HepG2 (cell line): Measurements from ENCODE around the gene PIP4K2C. TPM values are rescaled to one million over a fixed set of nuclear protein-coding genes. Genes with fewer than 3 reads are reported as not detected.

Experiments used
- CREB1 ChIP-seq, 2 experiments: fragments of 450-650 bp in 1 of 2; IDR thresholded peaks; 2 replicates each; pipeline ENCODE4 v1.6.1; 2016 to 2017; ENCODE audit warnings: control low read depth in 1 of 2, mild to moderate bottlenecking in 1 of 2, missing compliant biosample characterization in 1 of 2, missing genetic modification characterization in 1 of 2
- DBP ChIP-seq: sonication (generic); formaldehyde crosslinking; IDR thresholded peaks from 2 replicates; pipeline ENCODE4 v1.4.0; 2020; ENCODE audit warnings: missing genetic modification reagents; ENCODE audit errors: not compliant biosample characterization
- EHMT2 ChIP-seq: fragments of 200-600 bp; sonication (generic); IDR thresholded peaks from 2 replicates; pipeline ENCODE4 v1.7.0; 2017; ENCODE audit warnings: antibody characterized with exemption, low read depth, low read length, borderline replicate concordance
- GTF3A ChIP-seq: sonication (generic); formaldehyde crosslinking; conservative IDR thresholded peaks from 2 replicates; pipeline ENCODE4 v1.4.0; 2020; ENCODE audit warnings: mild to moderate bottlenecking, missing genetic modification reagents
- IRF9 ChIP-seq: sonication (generic); formaldehyde crosslinking; IDR thresholded peaks from 2 replicates; pipeline ENCODE4 v1.8.0; 2022; ENCODE audit warnings: missing genetic modification reagents, mild to moderate bottlenecking, borderline replicate concordance
- NFIB ChIP-seq: sonication (generic); formaldehyde crosslinking; IDR thresholded peaks from 2 replicates; pipeline ENCODE4 v1.9.0; 2021; ENCODE audit warnings: missing genetic modification reagents, mild to moderate bottlenecking, borderline replicate concordance
- PLRG1 ChIP-seq: fragments of 450-650 bp; conservative IDR thresholded peaks from 2 replicates; pipeline ENCODE4 v1.6.1; 2016
- PRDM15 ChIP-seq: sonication (generic); formaldehyde crosslinking; IDR thresholded peaks from 2 replicates; pipeline ENCODE4 v1.4.0; 2020; ENCODE audit warnings: missing genetic modification reagents
- TOPORS ChIP-seq: sonication (generic); formaldehyde crosslinking; IDR thresholded peaks from 2 replicates; pipeline ENCODE4 v1.8.0; 2023; ENCODE audit warnings: mild to moderate bottlenecking, missing genetic modification reagents
- ZBTB2 ChIP-seq: sonication (generic); formaldehyde crosslinking; IDR thresholded peaks from 2 replicates; pipeline ENCODE4 v1.8.0; 2022; ENCODE audit warnings: low read depth, missing genetic modification reagents
- ZFP90 ChIP-seq: sonication (generic); formaldehyde crosslinking; IDR thresholded peaks from 2 replicates; pipeline ENCODE4 v1.8.0; 2022; ENCODE audit warnings: missing genetic modification reagents, mild to moderate bottlenecking, inconsistent platforms, borderline replicate concordance
- ZNF343 ChIP-seq: sonication (generic); formaldehyde crosslinking; IDR thresholded peaks from 2 replicates; pipeline ENCODE4 v1.4.0; 2020; ENCODE audit warnings: mild to moderate bottlenecking, missing genetic modification reagents
- ZNF432 ChIP-seq: sonication (generic); formaldehyde crosslinking; IDR thresholded peaks from 2 replicates; pipeline ENCODE4 v1.5.0; 2020; ENCODE audit warnings: missing genetic modification reagents, mild to moderate bottlenecking, borderline replicate concordance
- ZNF703 ChIP-seq: sonication (generic); formaldehyde crosslinking; IDR thresholded peaks from 2 replicates; pipeline ENCODE4 v1.5.1; 2020; ENCODE audit warnings: missing genetic modification reagents, mild to moderate bottlenecking, moderate library complexity, borderline replicate concordance
- ZNF740 ChIP-seq: sonication (generic); formaldehyde crosslinking; IDR thresholded peaks from 2 replicates; pipeline ENCODE4 v1.4.0; 2020; ENCODE audit warnings: missing genetic modification reagents
- ZNF788 ChIP-seq: sonication (generic); formaldehyde crosslinking; IDR thresholded peaks from 2 replicates; pipeline ENCODE4 v1.5.0; 2020; ENCODE audit warnings: mild to moderate bottlenecking, missing genetic modification reagents, borderline replicate concordance
- polyA plus RNA-seq, 8 experiments: library from polyadenylated mRNA; depleted of rRNA in 3 of 8; stranded (reverse) in 7 of 8; unstranded in 1 of 8; fragments of >200 nt; fragmentation: Illumina TruSeq in 4 of 8; extraction: Trizol in 4 of 8; gene quantifications; 2 replicates each; pipeline versions ENCODE4 v1.2.1 to v1.2.3, GENCODE V29; 2011 to 2016; ENCODE audit warnings: low read depth in 4 of 8, missing spikeins in 1 of 8, mixed read lengths in 1 of 8; ENCODE audit not compliant: insufficient read depth in 1 of 8
- total RNA-seq, 5 experiments: library from RNA; depleted of rRNA; stranded (reverse); fragments of >200 nt; fragmentation: Illumina TruSeq; extraction: Trizol; gene quantifications; 2 replicates each; pipeline ENCODE4 v1.2.3, GENCODE V29; 2016; ENCODE audit warnings: low read depth in 1 of 5

Gene PIP4K2C
- total and polyA plus RNA-seq, 2 of the 13 experiments (the other 11 are each of a cell fraction or from before 2014, with no cell fraction given), result 23.3 to 26.4 TPM

GRCh38 chr12:57583008-57583831 is 7.8 kb upstream of the PIP4K2C start (continued):
- no peak for TF ChIP-seq PRDM15
- no peak for TF ChIP-seq ZNF343 (CRISPR knock-in tag)
- TF ChIP-seq ZNF788 (CRISPR knock-in tag), result no peak
- no peak for TF ChIP-seq ZBTB2
- no peak for TF ChIP-seq GTF3A (CRISPR knock-in tag)
- TF ChIP-seq TOPORS, result no peak
- no peak for TF ChIP-seq ZNF432
- TF ChIP-seq PLRG1, result no peak
- TF ChIP-seq DBP, result no peak
- TF ChIP-seq IRF9, result no peak
- no peak for TF ChIP-seq ZNF740
- no peak for TF ChIP-seq ZNF703 (CRISPR knock-in tag)
- TF ChIP-seq EHMT2, result no peak
- no peak for TF ChIP-seq ZFP90
- no peak for TF ChIP-seq CREB1 (IDR thresholded peaks at IDR 0.05)
- TF ChIP-seq CREB1 (CRISPR knock-in tag; IDR thresholded peaks at IDR 0.05), result no peak
- TF ChIP-seq NFIB, result no peak
